IMR-90 (cell line): Measurements from ENCODE around the gene TASP1. TPM values are rescaled to one million over a fixed set of nuclear protein-coding genes. Genes with fewer than 3 reads are reported as not detected.
A peak's percentile ranks its signal among the peaks of the same experiment; 100 is the strongest.

ENCODE experiments used
- ATAC-seq: fragments of 200-7000 bp; cut with Tn5 transposase; 2 replicates; pipeline ENCODE4 v1.9.1; 2020; ENCODE audit warnings: low read depth, mild to moderate bottlenecking, moderate library complexity
- BruUV-seq: library from RNA; stranded (reverse); fragments of 400-500 nt; replicated peaks from 2 replicates; lab custom pipeline; 2021; lab: Mats Ljungman, UMichigan
- CTCF ChIA-PET: fragments of 300-600 bp; formaldehyde crosslinking; extraction: SDS; loops from one replicate; lab custom pipeline; 2021; ENCODE audit warnings: antibody characterized with exemption; lab: Yijun Ruan, JAX
- POLR2A ChIA-PET: fragments of 300-600 bp; sonication (Branson Sonifier 250); formaldehyde crosslinking; loops from one replicate; lab custom pipeline; 2022; ENCODE audit warnings: antibody characterized with exemption; ENCODE audit not compliant: unreplicated experiment; lab: Charles Lee
- DNase-seq: peaks from one replicate; pipeline ENCODE4 v3.0.0; 2013
- H2AFZ ChIP-seq: replicated peaks from 2 replicates; pipeline ENCODE3; 2013; ENCODE audit warnings: low read length, mild to moderate bottlenecking; ENCODE audit not compliant: poor library complexity
- H2AK5ac ChIP-seq: 2 replicates; pipeline ENCODE4 v1.6.1; 2013; ENCODE audit warnings: low read depth, low read length, inconsistent platforms
- H2AK9ac ChIP-seq: replicated peaks from 2 replicates; pipeline ENCODE3; 2013; ENCODE audit warnings: mild to moderate bottlenecking, low read depth, low read length, moderate library complexity; ENCODE audit not compliant: poor library complexity
- H2BK120ac ChIP-seq: 2 replicates; pipeline ENCODE4 v1.6.1; 2013; ENCODE audit warnings: low read depth, low read length, inconsistent platforms
- H2BK15ac ChIP-seq: 3 replicates; pipeline ENCODE4 v1.6.1; 2013; ENCODE audit warnings: low read depth, low read length, inconsistent platforms
- H2BK20ac ChIP-seq: 2 replicates; pipeline ENCODE4 v1.6.1; 2013; ENCODE audit warnings: low read depth, mild to moderate bottlenecking, inconsistent platforms, low read length, moderate library complexity
- H2BK5ac ChIP-seq: 2 replicates; pipeline ENCODE4 v1.6.1; 2013; ENCODE audit warnings: mild to moderate bottlenecking, low read depth, low read length, inconsistent platforms; ENCODE audit not compliant: poor library complexity, severe bottlenecking
- H3K14ac ChIP-seq: replicated peaks from 2 replicates; pipeline ENCODE4 v1.6.1; 2013; ENCODE audit warnings: low read depth, low read length, inconsistent platforms
- H3K18ac ChIP-seq: 2 replicates; pipeline ENCODE4 v1.6.1; 2013; ENCODE audit warnings: low read depth, low read length, control low read depth
- H3K23ac ChIP-seq: 2 replicates; pipeline ENCODE4 v1.6.1; 2013; ENCODE audit warnings: low read depth, low read length, inconsistent platforms
- H3K27ac ChIP-seq: 2 replicates; pipeline ENCODE4 v1.5.1; 2013; ENCODE audit warnings: mild to moderate bottlenecking, control low read depth, low read length; ENCODE audit not compliant: insufficient read depth
- H3K27me3 ChIP-seq: 2 replicates; pipeline ENCODE4 v1.6.1; 2013; ENCODE audit warnings: low read length; ENCODE audit not compliant: control insufficient read depth, insufficient read depth
- H3K36me3 ChIP-seq: 2 replicates; pipeline ENCODE4 v1.6.1; 2013; ENCODE audit warnings: low read length, mixed read lengths; ENCODE audit not compliant: control insufficient read depth, insufficient read depth
- H3K4ac ChIP-seq: 2 replicates; pipeline ENCODE4 v1.6.1; 2013; ENCODE audit warnings: low read depth, low read length, inconsistent platforms
- H3K4me1 ChIP-seq: 2 replicates; pipeline ENCODE4 v1.6.1; 2013; ENCODE audit warnings: low read length, mixed read lengths; ENCODE audit not compliant: control insufficient read depth, insufficient read depth
- H3K4me2 ChIP-seq: 2 replicates; pipeline ENCODE4 v1.6.1; 2013; ENCODE audit warnings: low read depth, mild to moderate bottlenecking, control low read depth, low read length, moderate library complexity
- H3K4me3 ChIP-seq: 2 replicates; pipeline ENCODE4 v1.5.1; 2013; ENCODE audit warnings: low read depth, mild to moderate bottlenecking, control low read depth, low read length, moderate library complexity; ENCODE audit not compliant: insufficient read depth
- H3K56ac ChIP-seq: 2 replicates; pipeline ENCODE4 v1.6.1; 2013; ENCODE audit warnings: low read length, inconsistent platforms; ENCODE audit not compliant: insufficient read depth; ENCODE audit errors: extremely low read depth
- H3K79me1 ChIP-seq, 2 experiments: 2 replicates each; pipeline ENCODE4 v1.6.1; 2013; ENCODE audit warnings: low read length in 2 of 2, inconsistent platforms in 1 of 2, low read depth in 1 of 2
- H3K9ac ChIP-seq: 2 replicates; pipeline ENCODE4 v1.6.1; 2013; ENCODE audit warnings: low read depth, low read length, control low read depth
- H3K9me1 ChIP-seq: 2 replicates; pipeline ENCODE4 v1.6.1; 2013; ENCODE audit warnings: low read length, inconsistent platforms; ENCODE audit not compliant: insufficient read depth
- H3K9me3 ChIP-seq: 2 replicates; pipeline ENCODE4 v1.6.1; 2013; ENCODE audit warnings: low read length; ENCODE audit not compliant: control insufficient read depth, insufficient read depth
- H4K20me1 ChIP-seq: 2 replicates; pipeline ENCODE4 v1.6.1; 2013; ENCODE audit warnings: low read length, inconsistent platforms; ENCODE audit not compliant: insufficient read depth
- H4K5ac ChIP-seq: 2 replicates; pipeline ENCODE4 v1.6.1; 2013; ENCODE audit warnings: mild to moderate bottlenecking, low read depth, low read length, control low read depth
- H4K8ac ChIP-seq, 2 experiments: 2 replicates each; pipeline ENCODE4 v1.6.1; 2013; ENCODE audit warnings: low read depth in 2 of 2, low read length in 2 of 2, control low read depth in 1 of 2, inconsistent platforms in 1 of 2
- H4K91ac ChIP-seq: 2 replicates; pipeline ENCODE4 v1.6.1; 2013; ENCODE audit warnings: low read depth, low read length, inconsistent platforms; ENCODE audit not compliant: insufficient read depth
- CEBPB ChIP-seq: IDR thresholded peaks from 2 replicates; pipeline ENCODE4 v1.6.1; 2012; ENCODE audit warnings: low read depth, low read length, improper control_type of control experiment
- CHD1 ChIP-seq: IDR thresholded peaks from 2 replicates; pipeline ENCODE4 v1.6.1; 2012; ENCODE audit warnings: low read depth, low read length, improper control_type of control experiment
- CTCF ChIP-seq: conservative IDR thresholded peaks from 2 replicates; pipeline ENCODE4 v1.5.1; 2012; ENCODE audit warnings: mild to moderate bottlenecking, low read depth, low read length, improper control_type of control experiment
- FOS ChIP-seq: fragments of 150-350 bp; IDR thresholded peaks from 2 replicates; pipeline ENCODE4 v1.6.1; 2016; ENCODE audit warnings: low read depth, low read length
- MXI1 ChIP-seq: IDR thresholded peaks from 2 replicates; pipeline ENCODE4 v1.6.1; 2012; ENCODE audit warnings: low read depth, mild to moderate bottlenecking, low read length, moderate library complexity, borderline replicate concordance
- RAD21 ChIP-seq: IDR thresholded peaks from 2 replicates; pipeline ENCODE4 v1.6.1; 2012; ENCODE audit warnings: low read length, improper control_type of control experiment
- RCOR1 ChIP-seq: IDR thresholded peaks from 2 replicates; pipeline ENCODE4 v1.6.1; 2012; ENCODE audit warnings: mild to moderate bottlenecking, low read length, improper control_type of control experiment; ENCODE audit not compliant: insufficient replicate concordance
- RFX5 ChIP-seq: IDR thresholded peaks from 2 replicates; pipeline ENCODE4 v1.8.0; 2012; ENCODE audit warnings: low read depth, mild to moderate bottlenecking, low read length, moderate library complexity
- SMC3 ChIP-seq: fragments of 150-350 bp; IDR thresholded peaks from 2 replicates; pipeline ENCODE4 v1.6.1; 2016; ENCODE audit warnings: low read depth, mild to moderate bottlenecking, antibody characterized with exemption, low read length, moderate library complexity
- USF2 ChIP-seq: fragments of 150-350 bp; IDR thresholded peaks from 2 replicates; pipeline ENCODE4 v1.6.1; 2017; ENCODE audit warnings: mild to moderate bottlenecking, antibody characterized with exemption, low read length, low read depth
- WGBS, 2 experiments: methylation state at CpG; one replicate each; pipeline versions ENCODE4 v1.1.5 to v1.1.7; 2013; ENCODE audit warnings: missing lambda C conversion rate in 2 of 2; ENCODE audit not compliant: insufficient read length in 1 of 2; ENCODE audit errors: extremely low coverage in 2 of 2; 5-methylcytosine and 5-hydroxymethylcytosine counted together
- dilution Hi-C: fragments of 300-500 bp; cut with HindIII; formaldehyde crosslinking; loops from one replicate; pipeline ENCODE4 v1.14.3; 2018; ENCODE audit warnings: low sequenced_read_pairs; ENCODE audit not compliant: unreplicated experiment
- in situ Hi-C: fragments of 300-500 bp; cut with MboI; formaldehyde crosslinking; loops from 3 replicates; pipeline ENCODE4 v1.14.3; 2019; ENCODE audit warnings: low sequenced_read_pairs, inconsistent platforms, mixed read lengths
- intact Hi-C: fragments of 100-400 bp; cut with micrococcal nuclease; formaldehyde crosslinking; loops from 2 replicates; pipeline ENCODE4 v1.10.0; 2022
- polyA plus RNA-seq, 3 experiments: library from polyadenylated mRNA; depleted of rRNA; stranded (reverse); fragments of >200 nt; gene quantifications; 2 replicates each; pipeline ENCODE4 v1.2.3, GENCODE V29; 2012; ENCODE audit warnings: low replicate concordance in 1 of 3
- total RNA-seq: library from RNA; depleted of rRNA; stranded (reverse); fragments of >200 nt; gene quantifications from 2 replicates; pipeline ENCODE4 v1.2.3, GENCODE V29; 2012
- TF ChIP-seq, protein P1 (sequence below): fragments of 150-350 bp; IDR thresholded peaks from 2 replicates; pipeline ENCODE4 v1.6.1; 2016; ENCODE audit warnings: low read depth, mild to moderate bottlenecking, low read length, moderate library complexity, borderline replicate concordance

TASP1 gene
- total and polyA plus RNA-seq, 2 of the 4 experiments (the other 2 are of a cell fraction): 3.9 to 7.9 TPM

GRCh38 chr20:13546497-13547131, 92.1 kb downstream of the TASP1 start:
- peaks cover 2% of the 10 kb centered on the region; the same call in 1 of the 2 replicates for H3K4me1 ChIP-seq
- POLR2A ChIA-PET: interaction anchor here (0.6 kb wide), 1 partner anchor 43 kb away, joined by 3 read pairs; no protein-coding TSS in a partner anchor
- H2AK9ac ChIP-seq: no peak overlapping the region
- no TSS peak for BruUV-seq
- no peaks in the 10 kb centered on the region for H3K9me3 ChIP-seq
- no peak overlapping the region for H3K9ac ChIP-seq
- no peak overlapping the region for H2AK5ac ChIP-seq
- no peak overlapping the region for H4K91ac ChIP-seq
- no peaks in the 10 kb centered on the region for H3K9me1 ChIP-seq
- CTCF ChIA-PET: interaction anchor here (0.6 to 5.1 kb wide), 22 partner anchors 8 to 428 kb away, joined by 3 to 28 read pairs (median 5); no protein-coding TSS in a partner anchor
- no peaks in the 10 kb centered on the region; a peak in 1 of 4 replicates for H3K79me1 ChIP-seq
- H3K27me3 ChIP-seq: no peaks in the 10 kb centered on the region
- H4K20me1 ChIP-seq: no peaks in the 10 kb centered on the region
- no CpG with 5 or more reads among the region's 2 CpGs for WGBS, 2 experiments
- no peak overlapping the region for H2BK120ac ChIP-seq
- H2BK15ac ChIP-seq: no peak overlapping the region
- peak; percentile 80 for ATAC-seq
- TF ChIP-seq MXI1 (no peak), CTCF (peak; percentile 75), SMC3 (peak; percentile 83), RFX5 (no peak), CEBPB (no peak), RAD21 (peak; percentile 81), CHD1 (no peak), RCOR1 (no peak), FOS (no peak), USF2 (no peak)
- TF ChIP-seq, protein P1, sequence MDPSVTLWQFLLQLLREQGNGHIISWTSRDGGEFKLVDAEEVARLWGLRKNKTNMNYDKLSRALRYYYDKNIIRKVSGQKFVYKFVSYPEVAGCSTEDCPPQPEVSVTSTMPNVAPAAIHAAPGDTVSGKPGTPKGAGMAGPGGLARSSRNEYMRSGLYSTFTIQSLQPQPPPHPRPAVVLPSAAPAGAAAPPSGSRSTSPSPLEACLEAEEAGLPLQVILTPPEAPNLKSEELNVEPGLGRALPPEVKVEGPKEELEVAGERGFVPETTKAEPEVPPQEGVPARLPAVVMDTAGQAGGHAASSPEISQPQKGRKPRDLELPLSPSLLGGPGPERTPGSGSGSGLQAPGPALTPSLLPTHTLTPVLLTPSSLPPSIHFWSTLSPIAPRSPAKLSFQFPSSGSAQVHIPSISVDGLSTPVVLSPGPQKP: no peak
- H3K14ac ChIP-seq: no peak overlapping the region
- H3K23ac ChIP-seq: no peak overlapping the region
- intact Hi-C loops (loop anchor here (1.0 to 5.0 kb wide), 7 partner anchors 87 to 576 kb away; no protein-coding TSS in a partner anchor), in situ Hi-C loops (loop anchor here (10.0 kb wide), 1 partner anchor 432 kb away; no protein-coding TSS in a partner anchor), dilution Hi-C loops (no loop called here)
- DNase-seq: peak; percentile 71
- H3K4me3 ChIP-seq: no peak overlapping the region
- H3K27ac ChIP-seq: no peak overlapping the region
- H3K4ac ChIP-seq: no peak overlapping the region
- no peak overlapping the region for H4K5ac ChIP-seq
- no peak overlapping the region for H2BK20ac ChIP-seq
- peak overlapping the region; percentile 46 for H2BK5ac ChIP-seq
- H4K8ac ChIP-seq: no peak overlapping the region
- no peak overlapping the region for H3K56ac ChIP-seq
- no peak overlapping the region for H3K4me2 ChIP-seq
- no peak overlapping the region for H2AFZ ChIP-seq
- no peaks in the 10 kb centered on the region for H3K36me3 ChIP-seq
- no peak overlapping the region; the same call in 1 of the 2 replicates for H3K18ac ChIP-seq
